Heart left ventricle (tissue), 16 donors: ENCODE measurements around the gene HOATZ. TPM values are rescaled to one million over a fixed set of nuclear protein-coding genes. Genes with fewer than 3 reads are reported as not detected.

ENCODE experiments used
- ATAC-seq, 4 donors: fragments of 200-7000 bp; cut with Tn5 transposase; one replicate each; pipeline ENCODE4 v1.9.1; 2020 to 2022; ENCODE audit warnings: moderate library complexity in 4 of 4, mild to moderate bottlenecking in 3 of 4, moderate number of reproducible peaks in 1 of 4
- DNase-seq, 5 donors: peaks; one replicate each; pipeline ENCODE4 v3.0.0-alpha.2; 2020
- H3K27ac ChIP-seq, 12 donors: fragments of 200-600 bp; sonication (generic) in 4 of 12; one replicate each; pipeline versions ENCODE4 v1.5.0 to v1.8.0; 2016 to 2022; ENCODE audit warnings: mild to moderate bottlenecking in 2 of 12
- H3K27me3 ChIP-seq, 9 donors: fragments of 200-600 bp; sonication (generic) in 2 of 9; one replicate each; pipeline versions ENCODE4 v1.5.1 to v1.8.0; 2016 to 2022; ENCODE audit warnings: mild to moderate bottlenecking in 3 of 9
- H3K36me3 ChIP-seq, 9 donors: fragments of 200-600 bp; sonication (generic) in 2 of 9; one replicate each; pipeline versions ENCODE4 v1.5.0 to v1.8.0; 2018 to 2022; ENCODE audit warnings: mild to moderate bottlenecking in 2 of 9
- H3K4me1 ChIP-seq, 12 donors: fragments of 200-600 bp; sonication (generic) in 4 of 12; one replicate each; pipeline versions ENCODE4 v1.5.0 to v1.8.0; 2016 to 2022; ENCODE audit warnings: mild to moderate bottlenecking in 3 of 12
- H3K4me3 ChIP-seq, 12 donors: fragments of 200-600 bp; sonication (generic) in 4 of 12; one replicate each; pipeline versions ENCODE4 v1.5.0 to v1.8.0; 2017 to 2022; ENCODE audit warnings: mild to moderate bottlenecking in 9 of 12, moderate library complexity in 4 of 12
- H3K9me3 ChIP-seq, 12 donors: fragments of 200-600 bp; sonication (generic) in 4 of 12; one replicate each; pipeline versions ENCODE4 v1.5.0 to v1.8.0; 2016 to 2022; ENCODE audit warnings: mild to moderate bottlenecking in 1 of 12
- POLR2A ChIP-seq, 2 donors: fragments of 450-650 bp; IDR thresholded peaks; one replicate each; pipeline ENCODE4 v1.6.1; 2017; ENCODE audit warnings: antibody characterized with exemption in 2 of 2, mild to moderate bottlenecking in 2 of 2, moderate library complexity in 2 of 2
- WGBS, 4 donors: extraction: QIAGEN DNeasy Blood & Tissue Kit in 2 of 4; methylation state at CpG; one replicate each; pipeline versions ENCODE4 v1.1.5 to v1.1.7; 2013 to 2018; 5-methylcytosine and 5-hydroxymethylcytosine counted together
- intact Hi-C, 10 donors: fragments of 100-400 bp; cut with DNase I; formaldehyde crosslinking; loops; one replicate each; pipeline versions ENCODE4 v1.11.1 to v1.14.2; 2022
- polyA plus RNA-seq, 2 donors: library from polyadenylated mRNA; stranded (reverse); fragments of 200-250 nt; gene quantifications; one replicate each; pipeline ENCODE4 v1.2.3, GENCODE V29; 2013
- total RNA-seq, 9 donors: library from RNA; depleted of rRNA in 2 of 9; stranded (reverse); fragments of >200 nt in 2 of 9; fragmentation: NEBNext Ultra II Directional in 3 of 9; extraction: Animal tissue kit (Norgen Biotek cat#: 25700) in 3 of 9; gene quantifications; one replicate each; pipeline versions ENCODE4 v1.1.0 to v1.2.4, GENCODE V29; 2016 to 2023
- TF ChIP-seq, protein P1 (sequence below), 12 donors: fragments of 200-600 bp; sonication (generic) in 4 of 12; IDR thresholded peaks; one replicate each; pipeline versions ENCODE4 v1.5.0 to v1.8.0; 2018 to 2022; ENCODE audit warnings: antibody characterized with exemption in 12 of 12, mild to moderate bottlenecking in 5 of 12
- donor health status: ischemic (EF 13 %, LVEDD 7.1; RV severe dilation, severe dysfunction).
- donor health status: healthy with polysubstance abuse.
- donor health status: DM: no; HTN: yes; CAD: no.
- donor health status: DM: no; HTN: no; CAD: no.
- donor health status: ischemic (EF 25% LVEDD 6.9; RV normal size, moderate dysfunction).
- donor health status: ischemic (EF 25% LVEDD 5.7; RV mildly dilated, moderate dysfunction).
- donor health status: healthy.
- donor health status: DM: yes; HTN: yes; CAD: no.
- donor health status: ischemic (EF 35%, LVEDD 5.7; RV mildly dilated, moderate dysfunction).
- donor health status: nonischemic (EF 11% LVEDD 7.7; RV severe dilation, severe dysfunction).
- donor health status: DM: yes; HTN: yes; CAD: no.
- donor health status: PGD.
- donor health status: ischemic (EF 29% LVEDD 5.4; RV normal size, mild dysfunction).
- donor health status: nonischemic (EF 23%, LVEDD 6.1; RV moderate dilation, normal function).

The HOATZ gene
- total and polyA plus RNA-seq, 11 donors = not detected

- H3K9me3 ChIP-seq = peaks cover 0 to 6% (median 0%) of the 10 kb centered on the region in 12 donors
- no peak overlapping the region for H3K27ac ChIP-seq
- intact Hi-C loops = no loop called here
- DNase-seq (no peak), ATAC-seq (no peak)
- H3K27me3 ChIP-seq = no peaks in the 10 kb centered on the region
- peaks cover 0 to 9% (median 0%) of the 10 kb centered on the region in 12 donors for H3K4me1 ChIP-seq
- H3K36me3 ChIP-seq = no peaks in the 10 kb centered on the region
- WGBS, 4 donors = 82 to 93% (median 89%) methylated on average over 1 of the region's 1 CpG
- TF ChIP-seq, protein P1, sequence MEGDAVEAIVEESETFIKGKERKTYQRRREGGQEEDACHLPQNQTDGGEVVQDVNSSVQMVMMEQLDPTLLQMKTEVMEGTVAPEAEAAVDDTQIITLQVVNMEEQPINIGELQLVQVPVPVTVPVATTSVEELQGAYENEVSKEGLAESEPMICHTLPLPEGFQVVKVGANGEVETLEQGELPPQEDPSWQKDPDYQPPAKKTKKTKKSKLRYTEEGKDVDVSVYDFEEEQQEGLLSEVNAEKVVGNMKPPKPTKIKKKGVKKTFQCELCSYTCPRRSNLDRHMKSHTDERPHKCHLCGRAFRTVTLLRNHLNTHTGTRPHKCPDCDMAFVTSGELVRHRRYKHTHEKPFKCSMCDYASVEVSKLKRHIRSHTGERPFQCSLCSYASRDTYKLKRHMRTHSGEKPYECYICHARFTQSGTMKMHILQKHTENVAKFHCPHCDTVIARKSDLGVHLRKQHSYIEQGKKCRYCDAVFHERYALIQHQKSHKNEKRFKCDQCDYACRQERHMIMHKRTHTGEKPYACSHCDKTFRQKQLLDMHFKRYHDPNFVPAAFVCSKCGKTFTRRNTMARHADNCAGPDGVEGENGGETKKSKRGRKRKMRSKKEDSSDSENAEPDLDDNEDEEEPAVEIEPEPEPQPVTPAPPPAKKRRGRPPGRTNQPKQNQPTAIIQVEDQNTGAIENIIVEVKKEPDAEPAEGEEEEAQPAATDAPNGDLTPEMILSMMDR (IDR thresholded peaks at IDR 0.05) = no peak
- TF ChIP-seq POLR2A (IDR thresholded peaks at IDR 0.05) = no peak
- H3K4me3 ChIP-seq = no peak overlapping the region
Observed at GRCh38 chr11:111472228-111472627, 42.4 kb upstream of the HOATZ start.

- no peak for TF ChIP-seq POLR2A (IDR thresholded peaks at IDR 0.05)
- TF ChIP-seq, protein P1 (IDR thresholded peaks at IDR 0.05) = no peak
- H3K27me3 ChIP-seq = no peaks in the 10 kb centered on the region
- H3K4me3 ChIP-seq = no peak overlapping the region
- no peak overlapping the region for H3K27ac ChIP-seq
- ATAC-seq = no peak
- no peaks in the 10 kb centered on the region for H3K36me3 ChIP-seq
- intact Hi-C loops = no loop called here
- peaks cover 0 to 6% (median 0%) of the 10 kb centered on the region in 12 donors for H3K9me3 ChIP-seq
- no peak for DNase-seq
- peaks cover 0 to 3% (median 0%) of the 10 kb centered on the region in 12 donors for H3K4me1 ChIP-seq
Observed at GRCh38 chr11:111474432-111474831, 40.1 kb upstream of the HOATZ start.

DNA sequence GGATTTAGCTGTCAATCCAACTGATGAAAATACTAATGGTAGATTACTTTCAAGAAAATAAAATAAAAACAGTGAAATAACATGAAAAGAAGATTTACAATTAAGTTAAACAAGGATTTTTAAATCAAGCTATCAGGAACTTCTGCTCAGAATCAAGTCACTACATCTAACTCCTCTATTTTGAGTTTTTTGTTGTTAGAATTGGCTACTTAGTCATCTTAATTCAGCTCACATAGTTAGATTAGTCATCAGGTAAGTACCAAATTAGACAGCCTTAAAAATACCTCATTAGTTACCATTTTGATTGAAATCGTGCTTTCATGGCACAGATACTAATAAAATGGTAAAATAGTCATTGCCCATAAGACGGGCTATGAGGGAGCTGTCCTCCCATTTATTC, 38.2 kb upstream of the HOATZ start:
- no peak for DNase-seq
- Histone ChIP-seq H3K9me3 (peaks cover 0 to 17% (median 0%) of the 10 kb centered on the region in 12 donors), H3K27me3 (no peaks in the 10 kb centered on the region), H3K4me1 (no peaks in the 10 kb centered on the region), H3K4me3 (no peak overlapping the region), H3K27ac (no peak overlapping the region), H3K36me3 (no peaks in the 10 kb centered on the region)
- no peak for TF ChIP-seq POLR2A (IDR thresholded peaks at IDR 0.05)
- TF ChIP-seq, protein P1 (IDR thresholded peaks at IDR 0.05) = no peak
- intact Hi-C loops = no loop called here
- WGBS, 4 donors = 39 to 43% (median 41%) methylated on average over 2 of the region's 2 CpGs
- ATAC-seq = no peak

- intact Hi-C loops = no loop called here
- WGBS, 4 donors = 67 to 74% (median 69%) methylated on average over 3 of the region's 3 CpGs
Observed at GRCh38 chr11:111476956-111477355, 37.6 kb upstream of the HOATZ start.

More at GRCh38 chr11:111476956-111477355, 37.6 kb upstream of the HOATZ start:
- Histone ChIP-seq H3K4me1 (no peaks in the 10 kb centered on the region), H3K36me3 (no peaks in the 10 kb centered on the region), H3K9me3 (peaks cover 0 to 20% (median 0%) of the 10 kb centered on the region in 12 donors), H3K4me3 (no peak overlapping the region), H3K27ac (no peak overlapping the region), H3K27me3 (no peaks in the 10 kb centered on the region)
- no peak for DNase-seq
- TF ChIP-seq, protein P1 (IDR thresholded peaks at IDR 0.05) = no peak
- TF ChIP-seq POLR2A (IDR thresholded peaks at IDR 0.05) = no peak
- no peak for ATAC-seq
